ENCODE measurements around the gene SNTB2. TPM values are rescaled to one million over a fixed set of nuclear protein-coding genes. Genes with fewer than 3 reads are reported as not detected.
A peak's percentile ranks its signal among the peaks of the same experiment; 100 is the strongest.

SNTB2 gene
- total RNA-seq, 1 experiment from 2014 or later: 20.2 TPM

DNA sequence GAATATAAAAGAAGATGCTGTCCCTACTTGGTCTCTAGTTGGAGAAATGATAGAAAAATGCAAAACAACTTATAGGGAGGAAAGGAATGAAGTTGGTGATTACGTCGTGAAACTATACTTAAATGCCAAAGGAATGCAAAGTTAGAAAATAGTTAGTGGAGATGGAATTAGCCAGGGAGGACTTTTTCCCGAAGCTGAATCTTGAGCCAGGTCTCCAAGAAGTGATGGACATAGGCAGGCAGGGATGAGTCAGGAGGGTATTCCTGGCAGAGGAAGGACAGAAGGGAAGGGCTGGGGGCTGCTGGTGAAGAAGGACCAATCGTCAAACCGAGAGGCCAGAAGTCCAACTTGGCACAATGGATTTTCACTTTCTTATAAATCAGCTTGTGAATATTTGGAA lies 1.8 kb downstream of the SNTB2 start:
- no peaks in the 10 kb centered on the region for H4K20me1 ChIP-seq (ENCODE audit: control insufficient read depth, insufficient read depth, insufficient read length)
- H2BK12ac ChIP-seq (ENCODE audit: insufficient read length, low read depth, low read length): no peak overlapping the region
- DNase-seq: no peak
- peaks cover 12% of the 10 kb centered on the region for H3K23me2 ChIP-seq (ENCODE audit: insufficient read length, low read depth, low read length, poor library complexity, severe bottlenecking)
- Mint-ChIP-seq H3K36me3 (ENCODE audit: insufficient read depth in 1 of 3, low read depth in 3 of 3) (peaks cover 2 to 6% (median 5%) of the 10 kb centered on the region in 3 experiments; a peak in 6 of 7 replicates), H3K4me3 (peak overlapping the region; percentile 87 to 89), H3K4me1 (peaks cover 18 to 25% of the 10 kb centered on the region in 2 experiments), H3K9me3 (no peaks in the 10 kb centered on the region), H3K27me3 (ENCODE audit: low read depth) (no peaks in the 10 kb centered on the region), H3K27ac (no peak overlapping the region)
- no peak overlapping the region for H2AFZ ChIP-seq (ENCODE audit: low read length)
- no peak overlapping the region for H3K56ac ChIP-seq (ENCODE audit: insufficient read length, low read depth, low read length)
- TF ChIP-seq, protein P1, sequence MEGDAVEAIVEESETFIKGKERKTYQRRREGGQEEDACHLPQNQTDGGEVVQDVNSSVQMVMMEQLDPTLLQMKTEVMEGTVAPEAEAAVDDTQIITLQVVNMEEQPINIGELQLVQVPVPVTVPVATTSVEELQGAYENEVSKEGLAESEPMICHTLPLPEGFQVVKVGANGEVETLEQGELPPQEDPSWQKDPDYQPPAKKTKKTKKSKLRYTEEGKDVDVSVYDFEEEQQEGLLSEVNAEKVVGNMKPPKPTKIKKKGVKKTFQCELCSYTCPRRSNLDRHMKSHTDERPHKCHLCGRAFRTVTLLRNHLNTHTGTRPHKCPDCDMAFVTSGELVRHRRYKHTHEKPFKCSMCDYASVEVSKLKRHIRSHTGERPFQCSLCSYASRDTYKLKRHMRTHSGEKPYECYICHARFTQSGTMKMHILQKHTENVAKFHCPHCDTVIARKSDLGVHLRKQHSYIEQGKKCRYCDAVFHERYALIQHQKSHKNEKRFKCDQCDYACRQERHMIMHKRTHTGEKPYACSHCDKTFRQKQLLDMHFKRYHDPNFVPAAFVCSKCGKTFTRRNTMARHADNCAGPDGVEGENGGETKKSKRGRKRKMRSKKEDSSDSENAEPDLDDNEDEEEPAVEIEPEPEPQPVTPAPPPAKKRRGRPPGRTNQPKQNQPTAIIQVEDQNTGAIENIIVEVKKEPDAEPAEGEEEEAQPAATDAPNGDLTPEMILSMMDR (conservative IDR thresholded peaks at IDR 0.05): no peak
- no peak overlapping the region for H3K23ac ChIP-seq (ENCODE audit: insufficient read length, low read depth, low read length)
- H3T11ph ChIP-seq (ENCODE audit: low read length): no peak overlapping the region
- H2BK5ac ChIP-seq (ENCODE audit: insufficient read length, low read length): no peak overlapping the region
- H3K4ac ChIP-seq (ENCODE audit: low read depth, low read length): no peak overlapping the region
- no peak overlapping the region for H2BK15ac ChIP-seq (ENCODE audit: low read depth, low read length)
- peak overlapping the region; percentile 43 for H3K9ac ChIP-seq (ENCODE audit: extremely low read depth, insufficient read length, low read length)
- 100% methylated on average over 2 of the region's 5 CpGs for WGBS (ENCODE audit: extremely low coverage, insufficient read length, low lambda C conversion rate)
- H3K18ac ChIP-seq (ENCODE audit: insufficient read length, low read depth, low read length): no peak overlapping the region
- no peaks in the 10 kb centered on the region for H3K27me3 ChIP-seq (ENCODE audit: insufficient read depth, low read length)
- H3K79me2 ChIP-seq (ENCODE audit: insufficient read depth, low read length): peaks cover 2% of the 10 kb centered on the region; the same call in 1 of the 2 replicates
- H3K9me3 ChIP-seq (ENCODE audit: control insufficient read depth, low read depth, low read length): no peaks in the 10 kb centered on the region
- H4K91ac ChIP-seq (ENCODE audit: insufficient read length, low read depth, low read length): no peak overlapping the region
- no peak overlapping the region for H2AK5ac ChIP-seq (ENCODE audit: insufficient read length, low read length)
- H3K79me1 ChIP-seq (ENCODE audit: insufficient read depth, low read depth, low read length, poor library complexity, severe bottlenecking): peaks cover 3% of the 10 kb centered on the region
- H3K27ac ChIP-seq (ENCODE audit: insufficient read length, low read depth, low read length): no peak overlapping the region
- peak overlapping the region; percentile 100 for H3K4me2 ChIP-seq (ENCODE audit: insufficient read depth, insufficient read length, low read length)
- H2BK20ac ChIP-seq (ENCODE audit: low read depth, low read length, poor library complexity, severe bottlenecking): no peak overlapping the region
- no peak overlapping the region for H2BK120ac ChIP-seq (ENCODE audit: low read depth, low read length, poor library complexity, severe bottlenecking)
- H3K4me1 ChIP-seq (ENCODE audit: insufficient read depth, low read length): no peaks in the 10 kb centered on the region; the same call in 1 of the 2 replicates
- H3K14ac ChIP-seq (ENCODE audit: insufficient read depth, low read length): no peak overlapping the region
- no peak overlapping the region for H4K5ac ChIP-seq (ENCODE audit: insufficient read length, low read depth, low read length)
- no peak overlapping the region for H4K8ac ChIP-seq (replicated peaks; ENCODE audit: insufficient read length, low read depth, low read length)
